GM21515 (cell line): Measurements from ENCODE around the gene TPSAB1.

Experiments used
- ATAC-seq: cut with Tn5 transposase; IDR thresholded peaks from one replicate; pipeline ENCODE4 v1.9.1; 2021; ENCODE audit not compliant: unreplicated experiment

TPSAB1 gene

DNA sequence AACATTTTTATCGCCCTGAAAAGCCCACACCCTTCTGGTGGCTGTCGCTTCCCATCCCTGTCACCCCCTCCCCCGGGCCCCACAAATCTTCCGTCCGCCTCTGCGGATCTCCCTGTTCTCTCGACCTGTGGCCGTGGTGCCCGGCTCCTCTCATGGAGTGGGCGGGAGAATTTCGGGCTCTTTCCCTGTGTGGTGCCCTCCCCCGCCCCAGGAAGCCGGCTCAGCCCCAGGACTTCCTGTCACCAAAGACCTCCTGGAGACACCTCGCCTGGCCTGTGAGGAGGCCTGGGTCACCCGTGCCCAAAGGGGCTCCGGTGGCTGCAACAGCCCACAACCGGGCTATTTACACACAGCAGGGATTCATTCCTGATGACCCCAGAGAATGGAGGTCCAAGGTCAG is 42.8 kb downstream of the TPSAB1 start:
- no peak for ATAC-seq

DNA sequence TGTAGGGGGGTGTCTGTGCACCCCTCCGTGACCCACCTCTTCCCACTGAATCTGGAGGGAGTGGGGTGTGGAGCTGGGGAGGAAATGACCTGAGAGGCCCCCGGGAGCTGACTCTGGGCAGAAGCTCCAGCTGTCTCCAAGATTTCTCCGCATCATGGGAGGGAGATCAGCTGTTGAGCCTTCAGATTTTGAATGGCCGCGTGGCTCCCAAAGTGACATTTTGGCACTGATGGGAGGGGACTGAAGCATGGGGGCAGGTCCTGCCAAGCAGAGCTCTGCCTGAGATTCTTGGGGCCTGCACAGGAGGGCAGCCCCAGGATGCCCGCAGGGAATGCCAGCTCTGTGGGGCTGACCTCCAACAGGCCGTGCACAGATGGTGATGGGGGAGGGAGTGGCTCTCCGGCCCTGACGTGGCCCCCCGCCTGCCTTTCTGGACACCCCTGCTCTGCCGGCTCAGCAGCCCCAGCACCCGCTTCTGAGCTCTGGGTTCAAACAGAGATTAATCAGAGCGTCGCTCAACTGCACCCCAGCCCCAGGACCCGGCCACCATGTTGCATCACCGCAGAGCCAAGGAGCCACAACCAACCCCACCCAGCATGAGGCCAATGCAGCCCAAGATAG is 43.6 kb downstream of the TPSAB1 start:
- ATAC-seq, result no peak

- ATAC-seq, result no peak
Observed at GRCh38 chr16:1285669-1286512, 45.4 kb downstream of the TPSAB1 start.

GRCh38 chr16:1286513-1287094 is 46.1 kb downstream of the TPSAB1 start:
- ATAC-seq, result no peak

DNA sequence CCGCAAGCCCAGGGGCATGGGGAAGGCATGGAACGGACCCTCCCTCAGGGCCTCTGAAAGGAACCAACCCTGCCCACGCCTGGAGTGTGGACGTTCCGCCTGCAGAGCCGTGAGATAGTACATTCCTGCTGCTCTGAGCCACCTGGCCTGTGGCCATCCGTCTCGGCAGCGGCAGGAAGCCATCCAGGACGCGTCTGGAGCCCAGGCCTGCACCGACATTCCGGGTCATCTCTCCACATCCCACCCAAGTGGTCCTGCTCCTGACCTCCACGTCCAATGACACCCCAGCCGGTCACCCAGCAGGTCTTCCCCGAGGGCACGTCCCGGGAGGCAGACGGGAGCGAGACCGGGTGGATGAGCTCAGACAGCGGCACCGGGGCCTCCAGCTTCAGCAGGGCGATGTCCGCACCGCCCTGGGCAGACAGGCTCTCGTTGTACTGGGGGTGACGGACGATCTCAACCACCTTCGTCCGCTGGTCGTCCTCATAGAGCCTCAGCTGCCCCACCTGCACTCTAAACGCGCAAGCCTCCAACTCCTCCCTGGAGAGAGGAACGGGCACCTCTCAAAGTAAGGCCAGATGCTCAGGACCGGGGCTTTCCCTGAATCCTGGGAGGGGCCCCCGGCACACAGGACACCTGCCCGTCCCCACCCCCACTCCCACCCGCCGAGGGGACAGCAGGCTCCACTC is 47.6 kb downstream of the TPSAB1 start:
- no peak for ATAC-seq

DNA sequence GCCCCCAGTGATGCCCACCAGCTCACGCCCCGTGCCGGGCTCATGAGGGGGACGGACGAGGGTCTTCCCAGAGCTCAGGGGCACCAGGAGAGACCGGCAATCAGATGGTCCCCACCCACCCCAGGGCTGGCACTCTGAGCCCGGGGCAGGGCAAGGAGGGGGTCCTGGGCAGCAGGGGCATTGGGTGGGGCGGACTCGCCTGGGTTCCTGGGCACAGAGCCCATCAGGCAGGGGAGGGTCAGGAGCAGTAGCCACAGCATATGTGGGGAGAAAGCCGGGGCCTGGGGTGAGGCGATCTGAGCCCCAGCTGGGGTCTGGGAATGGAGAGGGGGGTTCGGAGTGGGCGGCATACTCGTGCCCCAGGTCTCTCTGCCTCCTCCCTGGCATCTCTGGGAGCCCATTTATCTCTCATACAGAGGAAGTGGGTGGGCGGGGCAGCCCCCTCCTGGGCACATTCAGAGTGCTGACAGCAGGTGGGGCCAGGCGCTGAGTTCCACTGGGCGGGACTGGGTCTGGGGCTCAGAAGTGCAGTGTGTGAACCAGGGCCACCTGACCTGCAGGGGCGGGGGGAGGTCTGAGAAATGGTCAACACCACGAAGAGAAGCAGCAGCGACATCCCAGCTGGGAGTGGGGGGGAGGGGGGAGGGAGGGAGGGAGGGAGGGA is 48.4 kb downstream of the TPSAB1 start:
- no peak for ATAC-seq

- ATAC-seq, result no peak
Observed at GRCh38 chr16:1289477-1289866, 49.0 kb downstream of the TPSAB1 start.

DNA sequence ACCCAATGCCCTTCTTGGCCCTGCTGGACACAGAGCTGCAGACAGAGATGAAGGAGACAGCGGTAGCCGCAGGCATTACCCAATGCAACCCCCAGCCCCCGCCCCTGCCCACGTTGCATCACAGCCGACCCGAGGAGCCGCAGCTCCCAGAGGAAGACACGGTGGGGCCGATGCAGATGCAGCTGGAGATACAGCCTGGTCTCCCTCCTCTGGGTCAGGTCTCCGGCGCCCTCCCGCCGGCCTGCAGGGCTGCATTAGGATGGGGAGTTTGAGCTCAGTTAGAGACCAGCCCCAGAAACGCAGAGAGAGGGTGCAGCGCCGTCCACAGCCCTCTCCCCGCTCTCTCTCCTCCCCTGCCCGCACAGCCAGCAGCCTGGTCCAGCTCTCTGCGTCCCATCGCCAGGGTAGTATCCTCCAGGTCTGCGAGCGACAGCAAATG is 49.6 kb downstream of the TPSAB1 start:
- no peak for ATAC-seq

- ATAC-seq, result no peak
Observed at GRCh38 chr16:1290860-1291575, 50.5 kb downstream of the TPSAB1 start.

GRCh38 chr16:1291576-1291974 is 51.1 kb downstream of the TPSAB1 start:
- ATAC-seq, result no peak
